ENCODE results near the gene USP34.

Gene USP34

DNA sequence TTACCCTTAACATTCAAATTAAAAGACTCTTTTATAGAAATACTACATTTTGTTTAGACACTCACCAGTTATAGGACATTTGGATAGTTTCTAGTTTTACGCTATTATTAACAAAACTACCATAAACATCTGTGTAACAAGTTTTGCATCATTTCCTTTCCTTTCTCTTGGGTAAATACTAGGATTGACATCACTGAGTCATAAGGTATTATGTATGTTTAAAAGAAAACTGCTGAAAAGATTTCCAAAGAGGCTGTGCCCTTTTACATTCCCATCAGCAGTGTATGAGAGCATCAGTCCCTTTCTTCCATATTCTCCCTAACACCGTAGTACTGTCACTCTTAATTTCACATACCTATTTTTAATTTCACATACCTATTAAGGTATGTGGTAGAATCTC is 130.6 kb downstream of the USP34 start:
- no peak overlapping the region for H3K4me3 ChIP-seq (ENCODE audit: low read depth, low read length)
- DNase-seq (ENCODE audit: low read depth), result peak; percentile 35

DNA sequence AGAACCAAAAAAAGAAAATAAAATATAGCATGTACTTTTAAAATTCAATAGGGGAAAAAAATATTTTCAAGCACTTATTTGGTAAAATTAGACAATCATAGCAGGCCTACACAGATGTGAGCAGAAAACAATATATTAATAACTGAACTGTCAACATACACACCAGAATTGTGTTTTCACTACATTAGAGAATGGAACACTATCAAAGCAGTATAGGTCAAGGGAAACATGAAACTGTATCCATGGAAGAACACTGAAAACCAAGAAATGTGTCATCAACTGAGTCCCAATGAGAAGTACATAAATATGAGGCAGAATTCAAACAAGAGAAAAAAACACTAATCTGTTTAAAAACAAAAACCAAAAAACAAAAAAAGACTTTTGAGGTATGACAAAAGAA is 132.4 kb downstream of the USP34 start:
- no peak for DNase-seq (ENCODE audit: low read depth)
- H3K4me3 ChIP-seq (ENCODE audit: low read depth, low read length), result no peak overlapping the region

DNA sequence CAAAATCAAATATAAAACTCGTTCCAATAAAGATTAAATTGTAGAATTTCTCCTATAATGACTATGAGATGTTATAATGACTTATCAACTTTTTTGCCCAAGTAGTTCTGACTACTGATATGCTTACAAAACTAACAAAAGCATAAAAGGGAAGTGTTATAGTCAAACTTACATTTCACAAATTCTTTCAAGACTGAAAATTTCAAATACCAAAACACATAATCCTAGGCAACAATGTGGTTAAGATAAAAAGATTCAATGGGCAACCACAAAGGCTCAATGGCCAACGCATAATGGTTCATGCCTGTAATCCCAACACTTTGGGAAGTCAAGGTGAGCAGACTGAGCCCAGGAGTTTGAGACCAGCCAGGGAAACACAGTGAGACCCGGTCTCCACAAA is 135.7 kb downstream of the USP34 start:
- DNase-seq (ENCODE audit: low read depth), result no peak
- H3K4me3 ChIP-seq (ENCODE audit: low read depth, low read length), result no peak overlapping the region

DNA sequence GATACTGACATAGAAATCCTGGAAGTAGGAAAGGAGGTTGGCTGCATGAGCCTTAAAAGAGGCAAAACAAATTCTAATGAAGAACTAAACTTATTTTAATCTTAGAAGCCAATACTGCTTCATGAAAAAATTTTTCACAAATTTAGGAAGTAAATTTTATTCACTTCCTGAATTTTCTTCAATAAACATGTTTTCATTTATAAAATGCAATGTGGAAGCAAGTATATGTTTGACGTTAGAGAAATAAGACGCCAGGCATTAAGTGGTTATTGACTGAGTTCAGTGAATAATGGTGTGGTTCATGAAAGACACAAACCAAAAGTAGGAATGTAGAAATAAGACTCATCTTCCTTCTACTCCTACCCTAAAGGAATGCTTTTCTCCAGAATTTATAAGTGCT is 136.4 kb downstream of the USP34 start:
- no peak for DNase-seq (ENCODE audit: low read depth)
- H3K4me3 ChIP-seq (ENCODE audit: low read depth, low read length), result no peak overlapping the region

DNA sequence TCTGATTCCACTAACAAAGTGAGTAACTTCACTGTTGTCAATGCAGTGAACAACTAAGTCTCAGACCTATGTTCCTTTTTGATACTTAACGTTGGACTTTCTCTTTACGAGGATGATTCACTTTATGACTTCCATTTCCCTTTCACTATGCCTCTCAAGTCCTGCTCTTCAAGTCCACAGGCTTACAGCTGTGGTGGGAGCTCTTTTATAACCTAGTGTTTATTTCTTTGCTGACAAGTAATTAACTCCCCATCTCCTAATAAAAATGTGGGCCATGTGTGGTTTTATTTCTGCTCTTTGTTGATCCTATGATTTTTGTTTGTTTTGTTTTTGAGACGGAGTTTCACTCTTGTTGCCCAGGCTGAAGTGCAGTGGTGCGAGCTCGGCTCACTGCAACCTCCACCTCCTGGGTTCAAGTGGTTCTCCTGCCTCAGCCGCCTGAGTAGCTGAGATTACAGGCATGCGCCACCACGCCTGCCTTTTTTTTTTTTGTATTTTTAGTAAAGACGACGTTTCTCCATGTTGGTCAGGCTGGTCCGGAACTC is 142.1 kb downstream of the USP34 start:
- peak; percentile 25 for DNase-seq (ENCODE audit: low read depth)
- no peak overlapping the region for H3K4me3 ChIP-seq (ENCODE audit: low read depth, low read length)

DNA sequence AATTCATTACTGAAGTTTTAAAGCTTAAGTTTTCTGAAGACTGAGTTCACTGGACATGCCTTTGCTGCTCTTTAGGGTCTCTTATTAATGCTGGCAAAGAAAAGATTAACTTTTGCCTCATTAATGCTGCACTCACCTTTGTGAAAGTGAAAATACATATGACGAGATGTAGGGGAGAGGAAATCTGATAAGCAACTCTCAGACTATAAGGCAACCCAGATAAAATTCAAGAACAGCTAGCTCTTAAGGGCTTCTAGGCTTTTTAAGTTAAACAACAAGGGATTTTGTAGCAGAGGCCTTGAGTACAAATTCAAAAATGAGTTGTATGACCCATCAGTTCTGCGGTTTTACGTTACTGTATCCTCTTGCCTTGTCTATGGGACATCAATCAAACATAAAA is 143.7 kb downstream of the USP34 start:
- no peak overlapping the region for H3K4me3 ChIP-seq (ENCODE audit: low read depth, low read length)
- DNase-seq (ENCODE audit: low read depth), result no peak

DNA sequence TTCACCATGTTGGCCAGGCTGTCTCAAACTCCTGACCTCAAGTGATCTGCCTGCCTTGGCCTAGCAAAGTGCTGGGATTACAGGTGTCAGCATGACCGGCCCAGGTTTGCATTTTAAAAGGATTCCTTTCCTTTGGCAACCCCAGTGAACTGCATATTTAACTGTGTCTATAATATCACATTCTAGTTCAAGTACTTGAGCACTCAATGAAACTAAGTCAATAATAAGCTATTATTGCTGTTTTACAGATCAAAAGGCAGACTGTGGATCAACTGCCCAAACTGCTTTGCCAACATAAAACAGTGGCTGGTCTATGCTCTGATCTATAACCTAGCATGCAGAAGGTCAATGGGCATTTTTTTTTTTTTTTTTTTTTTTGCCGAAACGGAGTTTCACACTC is 144.5 kb downstream of the USP34 start:
- no peak for DNase-seq (ENCODE audit: low read depth)
- no peak overlapping the region for H3K4me3 ChIP-seq (ENCODE audit: low read depth, low read length)

DNA sequence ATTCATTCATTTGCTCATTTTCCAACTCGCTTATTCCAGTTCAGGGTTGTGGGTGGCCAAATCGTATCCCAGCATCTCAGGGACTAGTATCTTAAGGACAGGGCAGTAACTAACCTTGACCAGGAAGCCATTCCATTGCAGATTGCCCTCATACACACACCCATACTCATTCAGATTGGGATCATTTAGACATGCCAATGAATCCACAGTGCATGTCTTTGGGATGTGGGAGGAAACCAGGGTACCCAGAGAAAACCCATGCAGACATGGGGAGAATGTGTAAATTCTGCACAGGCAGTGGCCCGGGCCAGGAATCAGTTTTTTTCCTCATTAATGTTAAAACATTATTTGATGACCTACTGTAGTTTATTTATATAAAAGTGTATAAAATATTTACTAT is 150.7 kb downstream of the USP34 start:
- no peak overlapping the region for H3K4me3 ChIP-seq (ENCODE audit: low read depth, low read length)
- no peak for DNase-seq (ENCODE audit: low read depth)

DNA sequence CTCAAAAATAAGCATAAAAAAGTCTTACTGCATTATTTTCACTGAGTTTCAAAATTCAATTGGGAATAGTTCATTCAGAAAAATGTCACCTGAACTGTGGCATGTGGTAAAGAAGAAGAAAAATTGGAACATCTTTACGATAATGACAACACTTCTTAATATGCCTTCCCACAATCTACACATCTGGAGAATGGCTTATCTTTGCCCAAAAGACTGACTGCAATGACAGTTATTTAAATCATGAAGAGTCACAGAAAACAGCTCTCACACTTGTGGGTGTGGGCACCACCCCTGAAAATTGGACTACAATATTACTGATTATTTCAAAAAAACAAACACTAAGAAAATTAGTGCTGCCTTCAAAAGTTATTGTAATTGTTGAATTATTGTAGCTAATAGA is 152.3 kb downstream of the USP34 start:
- no peak for DNase-seq (ENCODE audit: low read depth)
- H3K4me3 ChIP-seq (ENCODE audit: low read depth, low read length), result no peak overlapping the region

DNA sequence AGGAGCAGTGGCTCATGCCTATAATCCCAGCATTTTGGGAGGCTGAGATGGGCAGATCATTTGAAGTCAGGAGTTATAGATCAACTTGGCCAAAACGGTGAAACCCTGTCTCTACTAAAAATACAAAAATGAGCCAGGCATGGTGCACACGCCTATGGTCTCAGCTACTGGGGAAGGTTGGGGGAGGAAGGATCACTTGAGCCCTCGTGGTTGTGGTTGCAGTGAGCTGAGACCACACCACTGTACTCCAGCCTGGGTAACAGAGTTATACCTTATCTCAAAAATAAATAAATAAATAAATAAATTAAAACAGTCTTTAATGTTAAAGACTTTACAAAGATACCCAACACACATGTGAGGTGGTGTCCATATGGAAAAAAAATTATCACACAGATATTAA is 174.9 kb downstream of the USP34 start:
- no peak for DNase-seq (ENCODE audit: low read depth)
- no peak overlapping the region for H3K4me3 ChIP-seq (ENCODE audit: low read depth, low read length)

DNA sequence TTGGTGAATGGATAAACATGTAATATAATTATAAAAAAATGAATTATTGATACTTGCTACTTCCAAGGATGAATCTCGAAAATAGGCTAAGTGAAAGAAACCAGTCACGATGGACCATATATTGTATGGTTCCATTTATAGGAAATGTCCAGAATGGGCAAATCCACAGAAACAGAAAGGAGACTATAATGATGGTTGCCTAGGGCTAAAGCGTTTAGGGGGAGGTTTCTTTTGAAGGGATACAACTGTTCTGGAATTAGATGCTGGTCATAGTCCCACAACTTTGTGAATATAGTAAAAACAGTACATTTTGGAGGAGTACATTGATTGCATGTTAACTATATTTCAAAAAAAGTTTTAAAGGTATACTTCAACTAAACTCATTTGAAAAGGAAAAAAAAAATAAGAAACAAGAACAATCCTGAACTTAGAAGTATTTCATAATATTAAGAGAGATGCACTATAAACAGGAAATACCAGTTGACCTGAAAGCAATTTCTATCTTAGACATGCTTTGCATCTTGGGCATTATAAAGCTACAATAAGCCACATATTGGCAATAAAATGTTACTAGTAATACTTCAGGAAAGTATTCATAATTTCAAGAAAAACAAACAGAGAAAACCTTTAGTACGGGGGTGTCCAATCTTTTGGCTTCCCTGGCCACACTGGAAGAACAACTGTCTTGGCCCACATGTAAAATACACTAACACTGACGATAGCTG is 178.9 kb downstream of the USP34 start:
- DNase-seq (ENCODE audit: low read depth), result no peak
- no peak overlapping the region for H3K4me3 ChIP-seq (ENCODE audit: low read depth, low read length)

DNA sequence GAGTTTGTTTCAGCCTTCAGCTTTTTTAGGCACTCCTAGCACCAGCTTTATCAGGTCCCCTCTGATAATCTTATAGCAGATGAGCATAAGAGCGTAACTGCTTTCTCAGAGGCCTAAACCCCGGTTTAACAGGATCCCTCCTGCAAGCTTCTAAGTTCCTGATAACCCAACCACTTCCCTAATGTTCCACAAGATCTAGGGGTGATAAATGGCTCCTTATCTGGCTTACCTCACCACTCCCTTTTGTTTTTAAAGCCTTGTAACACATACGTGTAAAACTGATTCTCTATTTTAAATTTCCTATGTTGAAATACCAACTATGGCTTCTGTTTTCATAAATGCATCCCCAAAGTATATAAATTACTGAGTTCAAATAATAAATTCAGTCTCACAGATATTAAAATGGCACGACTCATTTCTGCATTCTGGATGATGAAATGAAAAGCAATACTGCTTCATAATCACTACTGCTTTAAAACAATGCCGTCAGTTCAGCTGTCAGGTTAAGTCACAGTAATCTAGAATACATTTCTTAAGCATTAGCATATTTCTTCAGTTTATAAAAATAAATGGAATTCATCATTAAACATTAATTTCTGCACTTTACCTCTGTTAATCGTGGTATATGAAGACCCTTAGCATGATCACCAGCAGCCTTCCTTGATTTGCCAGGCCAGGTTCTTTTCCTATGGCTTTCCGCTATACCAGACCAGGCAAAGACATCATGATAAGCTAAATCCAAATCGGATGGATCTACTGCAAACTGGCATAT is 182.6 kb downstream of the USP34 start:
- no peak overlapping the region for H3K4me3 ChIP-seq (ENCODE audit: low read depth, low read length)
- peak; percentile 10 for DNase-seq (ENCODE audit: low read depth)

DNA sequence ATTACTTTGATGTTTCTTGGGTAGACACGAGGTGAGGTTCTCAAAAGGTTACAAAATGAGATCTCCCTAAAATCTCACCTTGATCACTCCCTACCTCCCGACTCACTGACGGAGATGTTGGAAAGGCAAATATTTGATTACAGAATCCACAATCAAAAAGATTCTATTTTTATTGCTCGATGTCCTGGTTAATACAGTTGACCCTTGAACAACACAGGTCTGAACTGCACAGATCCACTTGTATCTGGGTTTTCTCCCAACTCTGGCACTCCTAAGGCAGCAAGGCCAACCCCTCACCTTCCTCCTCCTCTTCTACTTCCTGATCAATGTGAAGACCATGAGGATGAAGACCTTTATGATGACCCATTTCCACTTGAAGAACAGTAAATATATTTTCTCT is 183.6 kb downstream of the USP34 start:
- H3K4me3 ChIP-seq (ENCODE audit: low read depth, low read length), result no peak overlapping the region
- no peak for DNase-seq (ENCODE audit: low read depth)

DNA sequence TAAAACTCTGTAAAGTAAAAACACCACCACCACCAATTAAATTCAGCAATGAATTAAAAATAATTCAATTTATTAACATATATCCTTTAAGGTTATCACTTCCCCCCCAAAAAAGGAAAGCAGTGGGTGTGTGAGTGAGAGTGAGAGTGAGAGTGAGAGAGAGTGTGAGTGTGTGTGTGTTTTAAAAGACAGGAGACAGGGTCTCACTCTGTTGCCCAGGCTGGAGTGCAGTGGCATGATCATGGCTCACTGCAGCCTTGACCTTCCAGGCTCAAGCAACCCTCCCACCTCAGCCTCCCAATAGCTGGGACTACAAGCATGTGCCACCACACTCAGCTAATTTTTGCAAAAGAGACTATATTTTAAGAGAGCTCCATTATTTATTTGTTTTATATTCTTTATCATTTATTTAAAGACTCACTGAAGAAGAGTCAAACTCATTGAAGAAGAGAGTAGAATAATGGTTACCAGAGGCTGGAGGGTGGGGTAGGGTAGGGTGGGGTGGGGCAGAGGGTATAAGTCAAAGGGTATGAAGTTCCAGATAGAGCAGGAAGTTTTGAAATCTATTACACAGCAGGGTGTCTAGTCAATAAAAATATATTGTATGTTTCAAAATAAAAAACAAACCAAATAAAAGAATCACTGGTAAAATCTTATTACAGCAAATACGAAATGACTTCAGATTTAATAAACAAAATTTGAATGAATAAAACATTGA is 187.3 kb downstream of the USP34 start:
- DNase-seq (ENCODE audit: low read depth), result no peak
- no peak overlapping the region for H3K4me3 ChIP-seq (ENCODE audit: low read depth, low read length)

DNA sequence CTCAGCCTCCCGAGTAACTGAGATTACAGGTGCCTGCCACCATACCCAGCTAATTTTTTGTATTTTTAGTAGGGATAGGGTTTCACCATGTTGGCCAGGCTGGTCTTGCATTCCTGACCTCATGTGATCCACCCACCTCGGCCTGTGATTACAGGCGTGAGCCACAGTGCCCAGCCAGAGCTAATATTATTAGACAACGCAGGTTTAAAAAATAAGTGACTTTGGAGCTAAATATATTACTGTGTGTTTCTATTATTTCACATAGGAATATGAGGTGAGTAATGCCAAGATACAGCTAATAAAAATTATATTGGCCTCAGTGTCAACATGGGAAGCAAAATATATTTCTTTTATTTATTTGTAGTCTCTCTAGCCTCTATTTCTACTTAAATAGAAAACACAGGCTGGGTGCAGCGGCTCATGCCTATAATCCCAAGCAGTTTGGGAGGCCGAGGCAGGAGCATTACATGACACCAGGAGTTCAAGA is 188.7 kb downstream of the USP34 start:
- no peak for DNase-seq (ENCODE audit: low read depth)
- H3K4me3 ChIP-seq (ENCODE audit: low read depth, low read length), result no peak overlapping the region

DNA sequence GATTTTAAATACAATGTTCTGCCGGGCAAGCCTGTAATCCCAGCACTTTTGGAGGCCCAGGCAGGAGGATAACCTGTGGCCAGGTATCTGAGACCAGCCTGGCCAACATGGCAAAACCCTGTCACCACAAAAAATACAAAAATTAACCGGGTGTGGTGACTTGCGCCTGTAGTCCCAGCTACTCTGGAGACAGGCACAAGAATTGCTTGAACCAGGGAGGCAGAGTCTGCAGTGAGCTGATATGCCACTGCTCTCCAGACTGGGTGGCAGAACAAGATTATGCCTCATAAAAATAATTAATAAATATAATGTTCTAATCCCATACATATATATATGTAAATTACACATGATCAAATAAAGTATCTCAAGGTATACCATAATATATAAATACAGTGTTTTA is 189.6 kb downstream of the USP34 start:
- no peak for DNase-seq (ENCODE audit: low read depth)
- no peak overlapping the region for H3K4me3 ChIP-seq (ENCODE audit: low read depth, low read length)

DNA sequence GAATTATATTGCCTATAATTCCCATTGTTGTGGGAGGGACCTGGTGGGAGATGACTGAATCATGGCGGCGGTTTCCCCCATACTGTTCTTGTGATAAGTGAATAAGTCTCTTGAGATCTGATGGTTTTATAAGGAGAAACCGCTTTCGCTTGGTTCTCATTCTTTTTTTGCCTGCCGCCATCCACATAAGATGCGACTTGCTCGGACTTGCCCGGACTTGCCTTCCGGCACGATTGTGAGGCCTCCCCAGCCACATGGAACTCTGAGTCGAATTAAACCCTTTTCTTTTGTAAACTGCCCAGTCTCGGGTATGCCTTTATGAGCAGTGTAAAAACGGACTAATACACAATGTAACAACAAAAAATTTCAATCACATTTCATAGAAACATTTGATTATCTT is 193.1 kb downstream of the USP34 start:
- H3K4me3 ChIP-seq (ENCODE audit: low read depth, low read length), result no peak overlapping the region
- no peak for DNase-seq (ENCODE audit: low read depth)

DNA sequence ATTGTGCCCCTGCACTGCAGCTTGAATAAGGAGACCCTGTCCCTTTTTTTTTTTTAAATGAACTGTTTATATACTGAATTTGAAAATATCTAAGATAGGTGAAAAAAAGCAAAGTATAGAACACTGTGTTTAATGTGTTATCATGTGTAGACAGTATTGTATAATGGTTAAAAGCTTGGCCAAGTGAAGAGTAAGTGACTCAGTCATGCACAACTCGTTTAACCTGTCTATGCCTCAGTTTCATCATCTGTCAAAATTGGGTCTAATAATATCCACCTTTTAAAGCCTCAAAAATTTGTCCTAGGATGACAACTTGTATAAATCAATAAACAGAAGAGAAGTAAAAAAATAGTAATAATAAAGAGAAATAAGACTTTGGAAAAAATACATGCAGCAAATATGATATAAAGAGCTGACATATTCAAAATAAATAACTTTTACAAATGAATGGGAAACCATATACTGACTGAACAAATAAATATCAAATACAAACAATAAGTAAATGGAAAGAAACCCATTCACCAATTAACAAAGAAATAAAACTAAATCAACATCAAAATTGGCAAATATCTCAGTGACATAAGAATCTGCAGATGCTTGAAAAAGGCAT is 195.2 kb downstream of the USP34 start:
- H3K4me3 ChIP-seq (ENCODE audit: low read depth, low read length), result no peak overlapping the region
- no peak for DNase-seq (ENCODE audit: low read depth)

DNA sequence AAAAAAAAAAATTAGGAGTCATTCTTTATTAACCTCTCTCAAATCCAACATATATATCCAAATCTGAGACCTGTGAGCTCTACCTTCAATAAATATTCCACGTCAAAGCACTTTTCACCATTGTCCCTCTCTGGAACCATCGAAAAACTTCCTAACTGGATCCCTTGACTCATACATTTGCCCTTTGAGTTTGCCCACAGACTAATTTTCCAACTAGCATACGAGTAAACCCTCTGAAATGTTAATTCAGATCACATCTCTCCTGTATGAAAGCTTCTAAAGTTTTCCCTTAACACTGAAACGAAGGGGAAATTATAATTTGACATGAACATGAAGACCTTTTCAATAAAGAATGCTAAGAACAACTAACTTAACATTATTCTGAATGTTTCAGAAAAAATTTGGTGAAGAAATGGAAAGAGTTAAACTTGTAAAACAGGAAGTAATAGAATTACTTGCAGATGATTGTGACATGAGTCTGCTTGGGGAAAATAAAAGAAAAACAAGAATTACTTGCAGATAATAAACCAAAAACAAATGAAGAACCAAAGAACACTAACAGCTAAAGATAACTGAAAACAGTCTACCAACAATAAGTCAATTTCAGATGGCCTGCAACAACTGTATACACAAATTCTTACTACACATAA is 198.3 kb downstream of the USP34 start:
- H3K4me3 ChIP-seq (ENCODE audit: low read depth, low read length), result no peak overlapping the region
- DNase-seq (ENCODE audit: low read depth), result no peak

All from skeletal muscle cell (primary cell).